ENCODE results near the gene OLFM2. TPM values are rescaled to one million over a fixed set of nuclear protein-coding genes. Genes with fewer than 3 reads are reported as not detected.

The OLFM2 gene
- total RNA-seq, 1 donor from 2014 or later: 11.4 TPM

DNA sequence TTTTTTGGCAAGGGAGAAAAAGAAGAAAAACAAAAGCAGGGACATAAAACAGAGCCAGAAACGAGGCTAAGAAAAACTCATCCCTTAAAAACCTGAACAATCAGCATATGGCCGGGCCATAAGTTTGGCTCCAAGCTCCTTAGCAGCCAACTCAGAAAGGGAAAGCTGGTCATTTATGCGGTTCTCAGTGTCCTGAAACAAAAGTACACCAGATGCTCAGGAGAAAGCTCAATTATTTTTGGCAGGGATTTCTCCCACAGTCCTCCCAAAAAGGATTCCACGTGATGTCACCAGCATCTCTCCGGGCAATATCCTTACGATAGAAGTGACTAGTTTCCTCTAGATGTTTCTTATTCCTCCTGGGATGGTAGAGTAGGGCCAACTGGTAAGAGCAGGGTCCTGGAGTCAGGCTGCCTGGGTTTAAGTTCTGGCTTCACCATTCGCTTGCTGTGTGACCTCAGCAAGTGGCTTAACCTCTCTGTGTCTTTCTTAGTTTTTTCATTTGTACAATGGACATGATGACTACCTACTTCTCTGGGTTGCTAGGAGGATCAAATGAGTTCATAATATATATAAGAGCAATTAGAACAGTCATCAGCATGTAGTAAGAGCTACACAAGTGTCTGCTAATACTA lies 67.2 kb downstream of the OLFM2 start:
- Histone ChIP-seq H3F3A (ENCODE audit: low read depth) (peaks cover 13% of the 10 kb centered on the region), H3K36me3 (no peaks in the 10 kb centered on the region), H3K4me2 (no peak overlapping the region), H3K9ac (no peak overlapping the region), H3K79me2 (ENCODE audit: low read depth) (no peaks in the 10 kb centered on the region), H3K27me3 (no peaks in the 10 kb centered on the region), H2AFZ (replicated peaks) (no peak overlapping the region), H4K20me1 (ENCODE audit: low read depth) (peaks cover 2% of the 10 kb centered on the region), H3K4me3 (no peak overlapping the region), H3K27ac (no peak overlapping the region), H3K9me3 (ENCODE audit: low read depth) (no peaks in the 10 kb centered on the region), H3K4me1 (peaks cover 7% of the 10 kb centered on the region)
- peaks cover 8% of the 10 kb centered on the region for H3K4me1 Mint-ChIP-seq
- H3K9me3 Mint-ChIP-seq: no peaks in the 10 kb centered on the region
- peaks cover 2% of the 10 kb centered on the region for H3K27me3 Mint-ChIP-seq (ENCODE audit: insufficient read depth, low read depth)
- TF ChIP-seq EZH2phosphoT487 (IDR thresholded peaks at IDR 0.05) (no peak), EZH2 (IDR thresholded peaks at IDR 0.05) (no peak)
- TF ChIP-seq, protein P1, sequence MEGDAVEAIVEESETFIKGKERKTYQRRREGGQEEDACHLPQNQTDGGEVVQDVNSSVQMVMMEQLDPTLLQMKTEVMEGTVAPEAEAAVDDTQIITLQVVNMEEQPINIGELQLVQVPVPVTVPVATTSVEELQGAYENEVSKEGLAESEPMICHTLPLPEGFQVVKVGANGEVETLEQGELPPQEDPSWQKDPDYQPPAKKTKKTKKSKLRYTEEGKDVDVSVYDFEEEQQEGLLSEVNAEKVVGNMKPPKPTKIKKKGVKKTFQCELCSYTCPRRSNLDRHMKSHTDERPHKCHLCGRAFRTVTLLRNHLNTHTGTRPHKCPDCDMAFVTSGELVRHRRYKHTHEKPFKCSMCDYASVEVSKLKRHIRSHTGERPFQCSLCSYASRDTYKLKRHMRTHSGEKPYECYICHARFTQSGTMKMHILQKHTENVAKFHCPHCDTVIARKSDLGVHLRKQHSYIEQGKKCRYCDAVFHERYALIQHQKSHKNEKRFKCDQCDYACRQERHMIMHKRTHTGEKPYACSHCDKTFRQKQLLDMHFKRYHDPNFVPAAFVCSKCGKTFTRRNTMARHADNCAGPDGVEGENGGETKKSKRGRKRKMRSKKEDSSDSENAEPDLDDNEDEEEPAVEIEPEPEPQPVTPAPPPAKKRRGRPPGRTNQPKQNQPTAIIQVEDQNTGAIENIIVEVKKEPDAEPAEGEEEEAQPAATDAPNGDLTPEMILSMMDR (IDR thresholded peaks at IDR 0.05): no peak
- DNase-seq (ENCODE audit: low spot score): no peak
- H3K4me3 Mint-ChIP-seq: no peak overlapping the region
- no peak overlapping the region for H3K27ac Mint-ChIP-seq
- no peaks in the 10 kb centered on the region for H3K36me3 Mint-ChIP-seq

- Histone ChIP-seq H3K4me1 (peaks cover 7% of the 10 kb centered on the region), H3K4me3 (no peak overlapping the region), H2AFZ (replicated peaks) (no peak overlapping the region), H3K4me2 (peak overlapping the region; percentile 47), H3K79me2 (ENCODE audit: low read depth) (no peaks in the 10 kb centered on the region), H3K9ac (no peak overlapping the region), H3K9me3 (ENCODE audit: low read depth) (no peaks in the 10 kb centered on the region), H4K20me1 (ENCODE audit: low read depth) (peaks cover 2% of the 10 kb centered on the region), H3F3A (ENCODE audit: low read depth) (peaks cover 10% of the 10 kb centered on the region), H3K27me3 (no peaks in the 10 kb centered on the region), H3K27ac (peak overlapping the region; percentile 83), H3K36me3 (no peaks in the 10 kb centered on the region)
- Mint-ChIP-seq H3K4me3 (no peak overlapping the region), H3K36me3 (no peaks in the 10 kb centered on the region), H3K27ac (no peak overlapping the region), H3K4me1 (peaks cover 6% of the 10 kb centered on the region), H3K27me3 (ENCODE audit: insufficient read depth, low read depth) (peaks cover 6% of the 10 kb centered on the region), H3K9me3 (no peaks in the 10 kb centered on the region)
- TF ChIP-seq, protein P1 (IDR thresholded peaks at IDR 0.05): no peak
- TF ChIP-seq EZH2 (IDR thresholded peaks at IDR 0.05) (no peak), EZH2phosphoT487 (IDR thresholded peaks at IDR 0.05) (no peak)
- DNase-seq (ENCODE audit: low spot score): peak; percentile 58
Measured at GRCh38 chr19:9865732-9866501, 70.4 kb downstream of the OLFM2 start.

DNA sequence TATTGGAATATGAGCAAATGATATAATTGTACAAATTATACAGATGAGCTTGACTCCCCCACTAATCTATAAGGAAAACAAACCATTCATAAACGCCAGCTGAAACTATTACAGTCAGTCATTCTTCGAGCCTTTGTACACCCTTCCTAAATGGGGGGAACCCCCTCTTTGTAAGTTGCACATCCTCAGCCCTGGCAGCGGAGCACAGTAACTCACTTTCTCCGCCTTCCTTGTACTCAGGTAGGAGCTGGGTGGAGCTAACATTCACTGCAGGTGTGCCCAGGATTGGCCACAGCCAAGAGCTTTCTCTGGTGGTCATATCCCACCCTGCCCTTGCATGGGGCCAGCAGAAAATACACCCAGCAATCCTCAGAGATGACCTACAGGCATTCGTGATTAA lies 72.6 kb downstream of the OLFM2 start:
- H3K4me2 ChIP-seq: no peak overlapping the region
- DNase-seq (ENCODE audit: low spot score): no peak
- no peak overlapping the region for H3K4me3 ChIP-seq
- no peak overlapping the region for H2AFZ ChIP-seq (replicated peaks)
- Mint-ChIP-seq H3K27me3 (ENCODE audit: insufficient read depth, low read depth) (peaks cover 6% of the 10 kb centered on the region), H3K4me1 (peaks cover 6% of the 10 kb centered on the region), H3K36me3 (no peaks in the 10 kb centered on the region), H3K9me3 (no peaks in the 10 kb centered on the region), H3K27ac (no peak overlapping the region), H3K4me3 (no peak overlapping the region)
- H3K27ac ChIP-seq: no peak overlapping the region
- H3K9me3 ChIP-seq (ENCODE audit: low read depth): no peaks in the 10 kb centered on the region
- H3K36me3 ChIP-seq: no peaks in the 10 kb centered on the region
- TF ChIP-seq EZH2phosphoT487 (IDR thresholded peaks at IDR 0.05) (no peak), EZH2 (IDR thresholded peaks at IDR 0.05) (no peak)
- TF ChIP-seq, protein P1 (IDR thresholded peaks at IDR 0.05): no peak
- H3K4me1 ChIP-seq: peaks cover 7% of the 10 kb centered on the region
- no peaks in the 10 kb centered on the region for H3K79me2 ChIP-seq (ENCODE audit: low read depth)
- no peak overlapping the region for H3K9ac ChIP-seq
- peaks cover 2% of the 10 kb centered on the region for H4K20me1 ChIP-seq (ENCODE audit: low read depth)
- no peaks in the 10 kb centered on the region for H3K27me3 ChIP-seq
- H3F3A ChIP-seq (ENCODE audit: low read depth): peaks cover 7% of the 10 kb centered on the region

Measured in neural progenitor cell (in vitro differentiated cells).